GM23248 (cell line): ENCODE data around the gene ZSCAN25.

ENCODE experiments used
- EZH2 ChIP-seq: fragments of 200-600 bp; sonication (generic); IDR thresholded peaks from 2 replicates; pipeline ENCODE4 v1.6.1; 2018; ENCODE audit warnings: antibody characterized with exemption, mild to moderate bottlenecking; ENCODE audit not compliant: insufficient read depth, poor library complexity, severe bottlenecking
- EZH2phosphoT487 ChIP-seq: fragments of 200-600 bp; sonication (generic); IDR thresholded peaks from 2 replicates; pipeline ENCODE4 v1.6.1; 2018; ENCODE audit warnings: antibody characterized with exemption, moderate library complexity, mild to moderate bottlenecking, low read depth; ENCODE audit not compliant: insufficient read depth

DNA sequence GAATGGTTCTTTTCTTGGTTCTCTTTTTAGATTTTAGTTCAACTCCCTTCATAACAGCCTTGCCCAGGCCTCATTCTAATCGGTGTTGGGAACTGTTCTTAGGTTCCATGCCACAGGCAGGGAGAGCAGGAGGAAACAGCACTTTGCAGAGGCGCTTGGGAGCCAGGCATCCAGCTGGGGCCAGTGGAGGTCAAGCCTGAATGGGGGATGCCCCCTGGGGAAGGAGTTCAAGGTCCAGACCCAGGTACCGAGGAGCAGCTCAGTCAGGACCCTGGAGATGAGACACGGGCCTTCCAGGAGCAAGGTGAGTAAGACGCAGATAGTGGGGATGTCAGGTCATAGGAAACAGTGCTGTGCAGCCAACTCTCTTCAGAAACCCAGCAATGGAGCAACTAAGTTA, 4.5 kb downstream of the ZSCAN25 start:
- no peak for TF ChIP-seq EZH2
- TF ChIP-seq EZH2phosphoT487 = no peak
